Esophagus squamous epithelium (tissue), 5 donors: Measurements from ENCODE around the gene TEKT1. TPM values are rescaled to one million over a fixed set of nuclear protein-coding genes. Genes with fewer than 3 reads are reported as not detected.
A peak's percentile ranks its signal among the peaks of the same experiment; 100 is the strongest.
"Not testable (repeated sequence)": the region's sequence is repeated elsewhere in the genome, so short reads cannot be mapped to it uniquely, and the experiment has no call there.

Experiments used
- DNase-seq: peaks from one replicate; lab custom pipeline; 2025; lab: John Stamatoyannopoulos, UW
- H3K27ac ChIP-seq, 4 donors: fragments of 200-600 bp; sonication (generic); one replicate each; pipeline ENCODE4 v1.5.1; 2016 to 2019; ENCODE audit warnings: mild to moderate bottlenecking in 1 of 4
- H3K27me3 ChIP-seq, 4 donors: fragments of 200-600 bp; sonication (generic); 1 replicate in 3 of 4; 2 replicates in 1 of 4; pipeline versions ENCODE4 v1.5.1 to v1.6.0; 2017 to 2021; ENCODE audit warnings: antibody characterized with exemption in 1 of 4
- H3K36me3 ChIP-seq, 3 donors: fragments of 200-600 bp; sonication (generic); one replicate each; pipeline ENCODE4 v1.5.1; 2016 to 2019
- H3K4me1 ChIP-seq, 3 donors: fragments of 200-600 bp; sonication (generic); one replicate each; pipeline ENCODE4 v1.5.1; 2017 to 2019
- H3K4me3 ChIP-seq, 4 donors: fragments of 200-600 bp; sonication (generic); 1 replicate in 3 of 4; 2 replicates in 1 of 4; pipeline ENCODE4 v1.5.1; 2016 to 2019; ENCODE audit warnings: mild to moderate bottlenecking in 2 of 4, moderate library complexity in 1 of 4
- H3K9me3 ChIP-seq, 3 donors: fragments of 200-600 bp; sonication (generic); one replicate each; pipeline ENCODE4 v1.5.1; 2016 to 2019
- POLR2A ChIP-seq, 4 donors: fragments of 450-650 bp; IDR thresholded peaks; one replicate each; pipeline ENCODE4 v1.6.1; 2017; ENCODE audit warnings: antibody characterized with exemption in 4 of 4, mild to moderate bottlenecking in 4 of 4, moderate library complexity in 3 of 4
- WGBS, 2 donors: methylation state at CpG; one replicate each; pipeline ENCODE4 v1.1.5; 2018; 5-methylcytosine and 5-hydroxymethylcytosine counted together
- intact Hi-C: fragments of 100-400 bp; cut with DNase I; formaldehyde crosslinking; loops from one replicate; pipeline ENCODE4 v1.15.0; 2022
- total RNA-seq, 4 donors: library from RNA; depleted of rRNA; stranded (reverse); fragments of >200 nt; gene quantifications; one replicate each; pipeline ENCODE4 v1.1.0, GENCODE V29; 2016
- TF ChIP-seq, protein P1 (sequence below), 6 experiments: fragments of 450-650 bp in 4 of 6; fragments of 200-600 bp in 2 of 6; sonication (generic) in 2 of 6; IDR thresholded peaks; one replicate each; pipeline ENCODE4 v1.5.1; 2016 to 2019; ENCODE audit warnings: antibody characterized with exemption in 6 of 6, mild to moderate bottlenecking in 4 of 6, moderate library complexity in 4 of 6
- donor health status: DM: yes; HTN: yes; CAD: no.

The TEKT1 gene
- total RNA-seq, 4 donors from 2014 or later = not detected

GRCh38 chr17:6830383-6830986, 1.0 kb downstream of the TEKT1 start:
- no peak for DNase-seq
- 72 to 73% methylated on average over 7 of the region's 7 CpGs for WGBS, 2 donors
- peaks cover 6 to 12% (median 10%) of the 10 kb centered on the region in 3 donors for H3K4me1 ChIP-seq
- intact Hi-C loops = loop anchor here (10.0 kb wide), 1 partner anchor 164 kb away; the partner anchor contains the start of gene ALOX12
- H3K4me3 ChIP-seq = no peak overlapping the region
- H3K9me3 ChIP-seq = no peaks in the 10 kb centered on the region
- no peaks in the 10 kb centered on the region for H3K36me3 ChIP-seq
- TF ChIP-seq POLR2A (IDR thresholded peaks at IDR 0.05) = no peak
- TF ChIP-seq, protein P1, sequence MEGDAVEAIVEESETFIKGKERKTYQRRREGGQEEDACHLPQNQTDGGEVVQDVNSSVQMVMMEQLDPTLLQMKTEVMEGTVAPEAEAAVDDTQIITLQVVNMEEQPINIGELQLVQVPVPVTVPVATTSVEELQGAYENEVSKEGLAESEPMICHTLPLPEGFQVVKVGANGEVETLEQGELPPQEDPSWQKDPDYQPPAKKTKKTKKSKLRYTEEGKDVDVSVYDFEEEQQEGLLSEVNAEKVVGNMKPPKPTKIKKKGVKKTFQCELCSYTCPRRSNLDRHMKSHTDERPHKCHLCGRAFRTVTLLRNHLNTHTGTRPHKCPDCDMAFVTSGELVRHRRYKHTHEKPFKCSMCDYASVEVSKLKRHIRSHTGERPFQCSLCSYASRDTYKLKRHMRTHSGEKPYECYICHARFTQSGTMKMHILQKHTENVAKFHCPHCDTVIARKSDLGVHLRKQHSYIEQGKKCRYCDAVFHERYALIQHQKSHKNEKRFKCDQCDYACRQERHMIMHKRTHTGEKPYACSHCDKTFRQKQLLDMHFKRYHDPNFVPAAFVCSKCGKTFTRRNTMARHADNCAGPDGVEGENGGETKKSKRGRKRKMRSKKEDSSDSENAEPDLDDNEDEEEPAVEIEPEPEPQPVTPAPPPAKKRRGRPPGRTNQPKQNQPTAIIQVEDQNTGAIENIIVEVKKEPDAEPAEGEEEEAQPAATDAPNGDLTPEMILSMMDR (IDR thresholded peaks at IDR 0.05) = no peak
- no peak overlapping the region for H3K27ac ChIP-seq
- peaks cover 0 to 78% (median 6%) of the 10 kb centered on the region in 4 donors for H3K27me3 ChIP-seq

DNA sequence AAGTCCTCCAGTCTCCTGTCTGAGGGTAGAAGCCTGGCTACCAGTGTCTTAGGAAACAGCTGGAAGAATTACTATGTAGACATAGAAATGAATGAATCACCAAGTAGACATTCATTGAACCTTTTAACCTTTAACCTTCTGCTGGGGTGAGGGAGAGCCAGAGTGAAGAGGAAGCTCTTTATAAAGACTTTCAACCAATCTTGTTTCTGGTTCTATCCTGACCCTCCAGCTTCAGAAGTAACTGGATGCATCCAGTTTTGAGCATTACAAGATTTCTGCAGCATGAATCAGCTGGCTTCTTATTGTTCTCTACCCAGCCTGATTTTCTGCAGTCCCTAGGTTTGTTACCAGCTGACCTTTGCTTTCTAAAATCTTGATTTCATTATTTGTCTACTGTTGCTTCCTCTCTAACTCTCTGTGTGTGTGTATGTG, 8.5 kb downstream of the TEKT1 start:
- no peak for DNase-seq
- H3K9me3 ChIP-seq = no peaks in the 10 kb centered on the region
- no peak overlapping the region for H3K4me3 ChIP-seq
- H3K4me1 ChIP-seq = no peaks in the 10 kb centered on the region
- H3K27ac ChIP-seq = peak overlapping the region in 1 of 4 donors; percentile 33
- intact Hi-C loops = no loop called here
- no peaks in the 10 kb centered on the region for H3K36me3 ChIP-seq
- H3K27me3 ChIP-seq = peaks cover 0 to 10% (median 0%) of the 10 kb centered on the region in 4 donors
- TF ChIP-seq POLR2A (IDR thresholded peaks at IDR 0.05) = no peak
- TF ChIP-seq, protein P1 (IDR thresholded peaks at IDR 0.05) = no peak

DNA sequence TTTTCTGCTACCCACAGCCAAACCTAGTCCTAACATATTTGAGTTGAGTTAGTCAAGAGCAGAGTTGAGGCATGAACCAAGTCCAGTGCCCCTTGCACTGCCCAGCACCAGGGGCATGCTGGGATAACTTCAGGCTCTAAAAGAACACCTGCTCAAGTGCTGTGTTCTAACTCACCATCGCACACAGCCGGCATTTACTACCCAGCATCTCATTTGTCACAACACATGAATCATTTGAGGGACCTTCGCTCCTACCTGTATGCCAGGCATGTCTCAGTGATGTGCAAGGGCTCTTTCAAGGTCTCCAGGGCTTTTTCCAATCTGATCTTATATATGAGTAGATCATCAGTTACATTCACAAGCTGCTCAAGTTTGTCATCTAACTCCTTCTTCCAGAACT, 12.6 kb downstream of the TEKT1 start:
- no peaks in the 10 kb centered on the region for H3K36me3 ChIP-seq
- no peak overlapping the region for H3K4me3 ChIP-seq
- no peaks in the 10 kb centered on the region for H3K4me1 ChIP-seq
- H3K27ac ChIP-seq = no peak overlapping the region
- no peaks in the 10 kb centered on the region for H3K9me3 ChIP-seq
- TF ChIP-seq, protein P1 (IDR thresholded peaks at IDR 0.05) = no peak
- intact Hi-C loops = no loop called here
- peaks cover 0 to 13% (median 0%) of the 10 kb centered on the region in 4 donors for H3K27me3 ChIP-seq
- WGBS, 2 donors = 84 to 86% methylated on average over 3 of the region's 3 CpGs
- DNase-seq = no peak

DNA sequence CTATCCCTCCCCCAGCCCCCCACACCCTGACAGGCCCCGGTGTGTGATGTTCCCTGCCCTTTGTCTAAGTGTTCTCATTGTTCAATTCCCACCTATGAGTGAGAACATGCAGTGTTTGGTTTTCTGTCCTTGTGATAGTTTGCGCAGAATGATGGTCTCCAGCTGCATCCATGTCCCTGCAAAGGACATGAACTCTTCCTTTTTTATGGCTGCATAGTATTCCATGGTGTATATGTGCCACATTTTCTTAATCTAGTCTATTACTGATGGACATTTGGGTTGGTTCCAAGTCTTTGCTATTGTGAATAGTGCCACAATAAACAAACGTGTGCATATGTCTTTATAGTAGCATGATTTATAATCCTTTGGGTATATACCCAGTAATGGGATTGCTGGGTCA, 15.2 kb downstream of the TEKT1 start:
- 64 to 73% methylated on average over 3 of the region's 3 CpGs for WGBS, 2 donors
- intact Hi-C loops, H3K9me3 ChIP-seq, DNase-seq, H3K27ac ChIP-seq, H3K4me3 ChIP-seq, H3K4me1 ChIP-seq, H3K36me3 ChIP-seq: not testable (repeated sequence)
- H3K27me3 ChIP-seq = peaks cover 0 to 19% (median 0%) of the 10 kb centered on the region in 4 donors

DNA sequence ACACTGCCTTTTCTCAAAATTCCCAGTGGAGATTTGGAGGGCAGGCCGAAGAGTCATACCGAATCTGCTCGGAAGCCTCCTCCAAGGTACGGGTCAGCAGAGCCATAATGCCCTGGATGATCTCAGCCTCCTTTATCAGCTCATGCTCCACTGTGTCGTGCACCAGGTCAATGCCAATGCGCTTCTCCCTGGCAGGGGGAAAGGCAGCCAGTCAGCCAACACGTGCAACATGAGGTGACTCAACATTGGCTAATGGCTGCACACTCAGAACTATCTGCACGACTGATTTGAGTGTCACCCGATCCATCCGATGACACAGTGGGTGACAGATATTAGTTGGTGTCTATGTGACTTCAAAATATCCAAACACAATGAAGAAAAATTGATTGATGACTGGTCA, 15.8 kb downstream of the TEKT1 start:
- Histone ChIP-seq H3K36me3 (no peaks in the 10 kb centered on the region), H3K4me1 (peaks cover 0 to 6% (median 0%) of the 10 kb centered on the region in 3 donors), H3K9me3 (no peaks in the 10 kb centered on the region), H3K27me3 (peaks cover 0 to 19% (median 0%) of the 10 kb centered on the region in 4 donors), H3K4me3 (no peak overlapping the region), H3K27ac (no peak overlapping the region)
- intact Hi-C loops = no loop called here
- TF ChIP-seq POLR2A (IDR thresholded peaks at IDR 0.05) = no peak
- TF ChIP-seq, protein P1 (IDR thresholded peaks at IDR 0.05) = no peak
- no peak for DNase-seq
- 70 to 78% methylated on average over 4 to 8 of the region's 10 CpGs for WGBS, 2 donors
